A549 (cell line): ENCODE results near the gene SNRNP25. TPM values are rescaled to one million over a fixed set of nuclear protein-coding genes. Genes with fewer than 3 reads are reported as not detected.

Source experiments
- ATAC-seq, 2 experiments: fragments of 200-7000 bp in 1 of 2; fragments of >200 bp in 1 of 2; cut with Nextera tagmentation in 1 of 2; cut with Tn5 transposase in 1 of 2; 3 replicates each; pipeline versions ENCODE4 v1.8.0 to v1.9.1; 2018 to 2020; ENCODE audit warnings: mild to moderate bottlenecking in 1 of 2, moderate library complexity in 1 of 2
- CTCF ChIA-PET: fragments of 300-600 bp; sonication (Branson Sonifier 250); formaldehyde crosslinking; extraction: SDS; loops from one replicate; lab custom pipeline; 2021; ENCODE audit warnings: antibody characterized with exemption, inconsistent platforms; lab: Yijun Ruan, JAX
- POLR2A ChIA-PET: fragments of 350-600 bp; formaldehyde crosslinking; extraction: SDS; loops from one replicate; lab custom pipeline; 2021; ENCODE audit warnings: antibody characterized with exemption, inconsistent platforms; lab: Yijun Ruan, JAX
- DNase-seq, 2 experiments: peaks; one replicate each; pipeline versions ENCODE4 v3.0.0 to v3.0.0-alpha.2; 2011 to 2016; ENCODE audit warnings: low read depth in 1 of 2, low spot score in 1 of 2
- FAIRE-seq: peaks from 2 replicates; lab custom pipeline; 2011; peaks lifted over from hg19 to GRCh38; lab: Jason Lieb, UNC
- H3K27ac ChIP-seq, 2 experiments: fragments of >200 bp; sonication (Bioruptor Twin); formaldehyde crosslinking; 3 replicates each; pipeline ENCODE4 v1.5.1; 2016 to 2017
- H3K4me1 ChIP-seq: fragments of >200 bp; sonication (Bioruptor Twin); formaldehyde crosslinking; 3 replicates; pipeline ENCODE4 v1.6.1; 2016
- H3K4me2 ChIP-seq: fragments of >200 bp; sonication (Bioruptor Twin); formaldehyde crosslinking; 3 replicates; pipeline ENCODE4 v1.6.1; 2016
- H3K4me3 ChIP-seq: fragments of >200 bp; sonication (Bioruptor Twin); formaldehyde crosslinking; 3 replicates; pipeline ENCODE4 v1.5.1; 2016
- H3K9me3 ChIP-seq: fragments of >200 bp; sonication (Bioruptor Twin); formaldehyde crosslinking; 3 replicates; pipeline ENCODE4 v1.6.1; 2016
- ATOH8 ChIP-seq: fragments of 250-450 bp; sonication (Bioruptor Pico); IDR thresholded peaks from 2 replicates; pipeline ENCODE4 v1.5.0; 2020; ENCODE audit warnings: low read depth, mild to moderate bottlenecking, moderate library complexity
- BCL3 ChIP-seq: fragments of >200 bp; sonication (Bioruptor Twin); formaldehyde crosslinking; IDR thresholded peaks from 3 replicates; pipeline ENCODE4 v1.6.1; 2016
- CHD2 ChIP-seq: fragments of 150-350 bp; IDR thresholded peaks from 2 replicates; pipeline ENCODE4 v1.6.1; 2014; ENCODE audit warnings: low read length; ENCODE audit not compliant: partially characterized antibody
- EHF ChIP-seq: fragments of 250-450 bp; sonication (Bioruptor Pico); IDR thresholded peaks from 2 replicates; pipeline ENCODE4 v1.5.0; 2020; ENCODE audit warnings: mild to moderate bottlenecking
- EHMT2 ChIP-seq: fragments of 200-600 bp; sonication (generic); IDR thresholded peaks from 2 replicates; pipeline ENCODE4 v1.6.1; 2016; ENCODE audit warnings: antibody characterized with exemption, low read depth, mild to moderate bottlenecking, moderate library complexity
- ELK1 ChIP-seq: fragments of 150-350 bp; IDR thresholded peaks from 2 replicates; pipeline ENCODE4 v1.6.1; 2014; ENCODE audit warnings: low read depth, mild to moderate bottlenecking, low read length
- EP300 ChIP-seq, 2 experiments: fragments of >200 bp; sonication (Bioruptor Twin); formaldehyde crosslinking; IDR thresholded peaks; 2 replicates in 1 of 2; 3 replicates in 1 of 2; pipeline ENCODE4 v1.6.1; 2016 to 2017
- ESRRA ChIP-seq: fragments of 150-350 bp; IDR thresholded peaks from 2 replicates; pipeline ENCODE4 v1.6.1; 2014; ENCODE audit warnings: mild to moderate bottlenecking, low read length, borderline replicate concordance
- FOXS1 ChIP-seq: fragments of 250-450 bp; sonication (Bioruptor Pico); IDR thresholded peaks from 2 replicates; pipeline ENCODE4 v1.5.0; 2020; ENCODE audit warnings: mild to moderate bottlenecking, moderate library complexity
- HOXB5 ChIP-seq: fragments of 250-450 bp; sonication (Bioruptor Pico); IDR thresholded peaks from 2 replicates; pipeline ENCODE4 v1.5.0; 2020; ENCODE audit warnings: mild to moderate bottlenecking, moderate library complexity
- KDM5A ChIP-seq: fragments of 200-600 bp; sonication (generic); IDR thresholded peaks from 2 replicates; pipeline ENCODE4 v1.6.1; 2016; ENCODE audit warnings: antibody characterized with exemption, mild to moderate bottlenecking
- MAFK ChIP-seq: fragments of 450-650 bp; IDR thresholded peaks from 2 replicates; pipeline ENCODE4 v1.6.1; 2014; ENCODE audit not compliant: partially characterized antibody
- MAZ ChIP-seq: fragments of 150-350 bp; IDR thresholded peaks from 2 replicates; pipeline ENCODE4 v1.6.1; 2014; ENCODE audit warnings: antibody characterized with exemption, low read depth, low read length, borderline replicate concordance
- MYC ChIP-seq: IDR thresholded peaks from 2 replicates; pipeline ENCODE4 v1.6.1; 2012; ENCODE audit warnings: mild to moderate bottlenecking, inconsistent platforms, low read length, improper control_type of control experiment, borderline replicate concordance
- NFE2L2 ChIP-seq: fragments of 150-350 bp; conservative IDR thresholded peaks from 2 replicates; pipeline ENCODE4 v1.6.1; 2014; ENCODE audit warnings: low read length
- NR3C1 ChIP-seq: fragments of >200 bp; sonication (Bioruptor Twin); formaldehyde crosslinking; IDR thresholded peaks from 3 replicates; pipeline ENCODE4 v1.6.1; 2017
- PBX3 ChIP-seq: IDR thresholded peaks from 2 replicates; pipeline ENCODE4 v1.6.1; 2012
- POLR2AphosphoS2 ChIP-seq: conservative IDR thresholded peaks from 2 replicates; pipeline ENCODE4 v1.6.1; 2012; ENCODE audit warnings: low read length, improper control_type of control experiment, inconsistent platforms
- RAD21 ChIP-seq, 2 experiments: fragments of >200 bp in 1 of 2; sonication (Bioruptor Twin) in 1 of 2; formaldehyde crosslinking in 1 of 2; IDR thresholded peaks in 1 of 2; conservative IDR thresholded peaks in 1 of 2; 2 replicates in 1 of 2; 3 replicates in 1 of 2; pipeline ENCODE4 v1.6.1; 2012 to 2018; ENCODE audit warnings: inconsistent platforms in 1 of 2
- RARB ChIP-seq: fragments of 250-450 bp; sonication (Bioruptor Pico); IDR thresholded peaks from 2 replicates; pipeline ENCODE4 v1.8.0; 2021; ENCODE audit warnings: mild to moderate bottlenecking, moderate library complexity
- RCOR1 ChIP-seq: fragments of 150-350 bp; IDR thresholded peaks from 2 replicates; pipeline ENCODE4 v1.6.1; 2014; ENCODE audit warnings: antibody characterized with exemption, low read length, low read depth
- RFX5 ChIP-seq: fragments of 450-650 bp; IDR thresholded peaks from 2 replicates; pipeline ENCODE4 v1.7.1; 2014; ENCODE audit warnings: antibody characterized with exemption, mild to moderate bottlenecking, moderate library complexity
- SMC3 ChIP-seq: fragments of >200 bp; sonication (Bioruptor Twin); formaldehyde crosslinking; IDR thresholded peaks from 3 replicates; pipeline ENCODE4 v1.6.1; 2018; ENCODE audit warnings: inconsistent platforms
- TP53 ChIP-seq: fragments of 250-450 bp; sonication (Bioruptor Pico); IDR thresholded peaks from 2 replicates; pipeline ENCODE4 v1.5.0; 2021; ENCODE audit warnings: mild to moderate bottlenecking, moderate library complexity
- USF2 ChIP-seq: fragments of 450-650 bp; IDR thresholded peaks from 2 replicates; pipeline ENCODE4 v1.6.1; 2014; ENCODE audit warnings: antibody characterized with exemption
- ZC3H11A ChIP-seq: fragments of 450-650 bp; IDR thresholded peaks from 2 replicates; pipeline ENCODE4 v1.6.1; 2014; ENCODE audit warnings: antibody characterized with exemption, mild to moderate bottlenecking
- ZFP36 ChIP-seq: fragments of 450-650 bp; IDR thresholded peaks from 2 replicates; pipeline ENCODE4 v1.6.1; 2014; ENCODE audit warnings: borderline replicate concordance; ENCODE audit not compliant: partially characterized antibody
- ZNF302 ChIP-seq: fragments of 250-450 bp; sonication (Bioruptor Pico); IDR thresholded peaks from 2 replicates; pipeline ENCODE4 v1.9.0; 2021; ENCODE audit warnings: inconsistent platforms, mild to moderate bottlenecking, moderate library complexity
- WGBS: methylation state at CpG from one replicate; pipeline ENCODE4 v1.1.6; 2017; ENCODE audit errors: missing lambda C conversion rate; 5-methylcytosine and 5-hydroxymethylcytosine counted together
- polyA plus RNA-seq, 4 experiments: library from polyadenylated mRNA; depleted of rRNA in 3 of 4; stranded (reverse); fragments of >200 nt; fragmentation: RNase III in 1 of 4; extraction: RNeasy Plus Mini Kit Qiagen cat#74134 plus additional on column Dnase treatment in 1 of 4; gene quantifications; 2 replicates in 3 of 4; 3 replicates in 1 of 4; pipeline ENCODE4 v1.2.3, GENCODE V29; 2011 to 2017

Gene SNRNP25
- polyA plus RNA-seq, 2 of the 4 experiments (the other 2 are of a cell fraction): 45.0 to 82.2 TPM

GRCh38 chr16:62968-63391, 9.4 kb downstream of the SNRNP25 start:
- FAIRE-seq (no peak), DNase-seq (no peak), ATAC-seq (no peak)
- POLR2A ChIA-PET: interaction anchor here (1.0 kb wide), 1 partner anchor 34 kb away, joined by 4 read pairs; no protein-coding TSS in a partner anchor
- no peak for TF ChIP-seq RCOR1
- no peak for TF ChIP-seq ELK1
- TF ChIP-seq RFX5: no peak
- no peak for TF ChIP-seq NR3C1
- no peak for TF ChIP-seq ZFP36
- TF ChIP-seq KDM5A: no peak
- no peak for TF ChIP-seq ESRRA
- TF ChIP-seq MAFK: no peak
- TF ChIP-seq POLR2AphosphoS2: no peak
- no peak for TF ChIP-seq ATOH8 (CRISPR knock-in tag)
- no peak for TF ChIP-seq PBX3
- TF ChIP-seq NFE2L2: no peak
- no peak for TF ChIP-seq SMC3
- TF ChIP-seq BCL3: no peak
- TF ChIP-seq USF2: no peak
- TF ChIP-seq TP53: no peak
- TF ChIP-seq RARB: no peak
- CTCF ChIA-PET: interaction anchor here (0.6 to 25.2 kb wide), 9 partner anchors 10 to 339 kb away, joined by 3 to 718 read pairs (median 6); partner anchors contain the start of genes DECR2, HBQ1, MPG and POLR3K
- no peaks in the 10 kb centered on the region for H3K9me3 ChIP-seq
- 93% methylated on average over 20 of the region's 21 CpGs for WGBS
- no peaks in the 10 kb centered on the region; the same call in 2 of the 3 replicates for H3K4me1 ChIP-seq
- no peak overlapping the region for H3K4me3 ChIP-seq
- H3K4me2 ChIP-seq: no peak overlapping the region
- H3K27ac ChIP-seq: no peak overlapping the region

GRCh38 chr16:63466-63865, 9.8 kb downstream of the SNRNP25 start:
- no CpG with 5 or more reads among the region's 16 CpGs for WGBS
- CTCF ChIA-PET: interaction anchor here (0.6 to 25.2 kb wide), 6 partner anchors 21 to 298 kb away, joined by 3 to 718 read pairs (median 76); partner anchors contain the start of genes HBQ1, MPG and RHBDF1
- FAIRE-seq: no peak

More at GRCh38 chr16:63466-63865, 9.8 kb downstream of the SNRNP25 start:
- H3K4me1 ChIP-seq: no peaks in the 10 kb centered on the region; the same call in 2 of the 3 replicates
- H3K27ac ChIP-seq: no peak overlapping the region
- no peak for ATAC-seq
- H3K9me3 ChIP-seq: no peaks in the 10 kb centered on the region
- POLR2A ChIA-PET: interaction anchor here (1.0 kb wide), 1 partner anchor 33 kb away, joined by 4 read pairs; no protein-coding TSS in a partner anchor
- no peak for DNase-seq
- no peak overlapping the region for H3K4me3 ChIP-seq
- TF ChIP-seq ZC3H11A: no peak
- no peak for TF ChIP-seq EP300 (IDR thresholded peaks at IDR 0.05)
- no peak for TF ChIP-seq RAD21 (conservative IDR thresholded peaks at IDR 0.05 in 1 of 2, IDR thresholded peaks at IDR 0.05 in 1 of 2)
- TF ChIP-seq HOXB5: no peak
- TF ChIP-seq MAZ: no peak
- TF ChIP-seq FOXS1 (CRISPR knock-in tag): no peak
- TF ChIP-seq ATOH8 (CRISPR knock-in tag): no peak
- no peak for TF ChIP-seq NR3C1
- TF ChIP-seq CHD2: no peak
- no peak for TF ChIP-seq EHMT2
- TF ChIP-seq NFE2L2: no peak
- TF ChIP-seq ZNF302: no peak
- TF ChIP-seq PBX3: no peak
- no peak for TF ChIP-seq EHF (CRISPR knock-in tag)
- TF ChIP-seq MYC: no peak
- TF ChIP-seq, all 56 proteins: peak for 0
- H3K4me2 ChIP-seq: no peak overlapping the region
